ENCODE measurements around the gene RNF183.

Gene RNF183

DNA sequence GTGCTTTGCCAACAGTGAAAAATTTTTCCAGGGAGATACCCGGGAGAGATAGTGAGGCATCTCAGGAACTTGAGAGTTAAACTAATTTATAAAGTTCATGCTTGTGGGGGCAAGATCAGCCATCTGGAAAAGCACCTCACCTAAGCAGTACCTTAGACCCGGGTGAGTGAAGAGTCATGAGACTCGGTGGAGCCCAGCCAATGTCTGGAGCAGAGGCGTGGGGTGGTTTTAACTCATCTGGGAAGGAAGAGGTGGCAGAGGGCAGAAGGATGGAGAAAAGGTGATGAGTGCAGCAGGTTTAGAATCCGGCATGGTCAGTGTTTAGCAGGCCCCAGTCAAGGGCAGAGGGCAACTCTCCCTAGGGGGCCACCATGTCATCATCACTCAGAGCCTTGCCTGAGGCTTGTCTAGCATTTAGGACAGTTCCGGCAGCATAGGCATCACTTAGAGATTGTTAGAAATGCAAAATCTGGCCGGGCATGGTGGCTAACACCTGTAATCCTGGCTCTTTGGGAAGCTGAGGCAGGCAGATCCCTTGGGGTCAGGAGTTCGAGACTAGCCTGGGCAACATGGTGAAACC, 4.3 kb upstream of the RNF183 start:
- H3K4me3 ChIP-seq (ENCODE audit: low read depth, low read length): no peak overlapping the region
- TF ChIP-seq, protein P1, sequence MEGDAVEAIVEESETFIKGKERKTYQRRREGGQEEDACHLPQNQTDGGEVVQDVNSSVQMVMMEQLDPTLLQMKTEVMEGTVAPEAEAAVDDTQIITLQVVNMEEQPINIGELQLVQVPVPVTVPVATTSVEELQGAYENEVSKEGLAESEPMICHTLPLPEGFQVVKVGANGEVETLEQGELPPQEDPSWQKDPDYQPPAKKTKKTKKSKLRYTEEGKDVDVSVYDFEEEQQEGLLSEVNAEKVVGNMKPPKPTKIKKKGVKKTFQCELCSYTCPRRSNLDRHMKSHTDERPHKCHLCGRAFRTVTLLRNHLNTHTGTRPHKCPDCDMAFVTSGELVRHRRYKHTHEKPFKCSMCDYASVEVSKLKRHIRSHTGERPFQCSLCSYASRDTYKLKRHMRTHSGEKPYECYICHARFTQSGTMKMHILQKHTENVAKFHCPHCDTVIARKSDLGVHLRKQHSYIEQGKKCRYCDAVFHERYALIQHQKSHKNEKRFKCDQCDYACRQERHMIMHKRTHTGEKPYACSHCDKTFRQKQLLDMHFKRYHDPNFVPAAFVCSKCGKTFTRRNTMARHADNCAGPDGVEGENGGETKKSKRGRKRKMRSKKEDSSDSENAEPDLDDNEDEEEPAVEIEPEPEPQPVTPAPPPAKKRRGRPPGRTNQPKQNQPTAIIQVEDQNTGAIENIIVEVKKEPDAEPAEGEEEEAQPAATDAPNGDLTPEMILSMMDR (IDR thresholded peaks at IDR 0.05; ENCODE audit: borderline replicate concordance, insufficient read depth, low read depth, low read length): no peak

DNA sequence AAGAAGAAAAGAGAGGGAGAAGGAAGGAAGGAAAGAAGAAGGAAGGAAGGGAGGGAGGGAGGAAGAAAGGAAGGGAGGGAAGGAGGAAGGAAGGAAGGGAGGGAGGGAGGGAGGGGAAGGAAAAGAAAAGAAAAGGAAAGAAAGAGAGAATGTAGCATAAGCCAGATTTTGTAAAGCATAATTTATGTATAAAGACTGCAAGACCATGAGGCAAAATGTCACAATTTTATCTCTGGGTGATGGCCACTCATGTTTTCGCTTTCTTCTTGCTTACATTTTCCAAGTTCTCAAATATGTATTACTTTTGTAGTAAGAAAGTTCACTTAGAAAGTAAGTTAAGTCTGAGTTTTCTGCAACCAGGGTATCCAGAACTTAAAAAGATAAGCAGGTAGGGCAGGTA, 3.4 kb upstream of the RNF183 start:
- TF ChIP-seq, protein P1 (IDR thresholded peaks at IDR 0.05; ENCODE audit: borderline replicate concordance, insufficient read depth, low read depth, low read length): no peak
- H3K4me3 ChIP-seq (ENCODE audit: low read depth, low read length): no peak overlapping the region

DNA sequence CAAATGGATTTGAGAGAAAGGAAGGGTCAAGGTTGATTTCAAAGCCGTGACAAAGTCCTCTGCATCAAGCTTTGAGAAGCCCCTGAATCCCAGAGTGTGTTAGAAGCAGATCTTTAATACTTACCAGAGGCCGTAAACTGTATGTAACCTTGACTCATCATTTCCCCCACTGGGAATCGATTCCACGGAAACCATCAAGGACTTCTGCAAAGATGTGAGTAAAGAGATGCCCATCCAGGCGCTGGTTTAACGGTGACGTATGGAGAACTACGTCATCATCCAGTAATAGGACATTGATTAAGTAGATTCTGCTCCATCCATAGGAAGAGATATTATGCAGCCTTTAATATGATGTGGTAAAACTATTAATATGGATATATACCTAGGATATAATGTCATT, 1.6 kb downstream of the RNF183 start:
- TF ChIP-seq, protein P1 (IDR thresholded peaks at IDR 0.05; ENCODE audit: borderline replicate concordance, insufficient read depth, low read depth, low read length): no peak
- H3K4me3 ChIP-seq (ENCODE audit: low read depth, low read length): no peak overlapping the region

DNA sequence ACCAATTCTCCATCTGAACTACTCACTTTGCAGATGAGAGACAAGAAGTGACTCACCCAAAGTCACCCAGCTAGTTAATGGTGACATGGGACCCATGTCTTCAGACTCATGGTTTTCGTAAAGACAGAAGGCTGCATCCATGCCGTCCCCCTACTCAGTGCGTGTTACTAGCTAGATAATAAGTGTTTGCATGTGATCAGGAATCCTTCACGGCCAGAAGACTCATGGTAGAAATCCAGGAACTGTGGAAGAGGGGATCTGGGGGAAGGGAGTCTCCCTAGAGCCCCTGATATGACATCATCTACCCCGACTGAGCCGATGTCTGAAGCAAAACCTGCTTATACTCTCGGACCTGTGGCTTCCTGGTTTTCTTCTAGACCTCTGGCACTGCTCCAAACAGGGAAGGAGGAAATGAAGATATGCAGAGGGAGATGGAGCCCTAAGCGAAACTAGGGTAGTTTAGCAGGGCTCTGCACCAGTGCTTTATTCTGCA, 3.3 kb downstream of the RNF183 start:
- TF ChIP-seq, protein P1 (IDR thresholded peaks at IDR 0.05; ENCODE audit: borderline replicate concordance, insufficient read depth, low read depth, low read length): no peak
- no peak overlapping the region for H3K4me3 ChIP-seq (ENCODE audit: low read depth, low read length)

DNA sequence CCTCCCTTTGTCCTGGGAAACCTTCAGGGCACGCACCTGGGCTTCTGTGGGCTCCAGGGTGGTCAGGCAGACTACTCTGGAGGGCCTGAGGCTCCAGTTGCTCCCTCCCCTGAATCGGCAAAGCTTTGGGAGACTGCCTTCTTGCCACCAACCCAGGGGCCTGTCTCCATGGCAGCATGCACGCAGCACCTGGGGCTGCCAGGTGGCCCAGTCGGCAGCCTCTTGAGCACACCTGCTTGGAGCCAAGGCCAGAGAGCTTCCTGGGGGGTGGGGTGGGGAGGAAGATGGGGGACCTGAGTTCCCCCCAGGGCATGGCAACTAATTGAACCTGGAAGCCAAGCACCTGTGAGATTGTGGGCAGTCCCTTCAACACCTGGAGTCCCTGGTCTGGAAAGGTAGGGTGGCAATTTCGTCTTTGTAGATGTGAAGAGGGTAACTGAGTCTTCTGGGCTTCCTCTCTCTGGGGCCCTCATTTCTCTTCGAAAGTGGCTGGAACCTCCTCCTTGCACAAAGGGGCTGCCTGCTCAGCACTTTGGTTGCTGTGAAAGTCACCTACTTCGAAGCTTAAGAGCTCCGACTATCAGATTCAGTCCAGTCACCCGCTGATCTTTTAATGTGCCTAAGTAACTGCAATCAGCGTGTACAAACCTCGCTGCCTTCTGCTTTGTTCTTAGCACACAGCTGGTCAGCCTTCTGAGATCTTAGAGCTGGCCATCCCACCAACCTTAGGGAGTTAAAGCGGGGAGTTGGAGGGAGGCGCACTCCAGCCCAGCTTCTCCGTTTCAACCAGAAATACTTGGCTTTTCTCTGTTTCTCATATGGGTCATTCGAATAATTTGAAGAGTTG, 4.0 kb downstream of the RNF183 start:
- H3K4me3 ChIP-seq (ENCODE audit: low read depth, low read length): no peak overlapping the region
- TF ChIP-seq, protein P1 (IDR thresholded peaks at IDR 0.05; ENCODE audit: borderline replicate concordance, insufficient read depth, low read depth, low read length): no peak

DNA sequence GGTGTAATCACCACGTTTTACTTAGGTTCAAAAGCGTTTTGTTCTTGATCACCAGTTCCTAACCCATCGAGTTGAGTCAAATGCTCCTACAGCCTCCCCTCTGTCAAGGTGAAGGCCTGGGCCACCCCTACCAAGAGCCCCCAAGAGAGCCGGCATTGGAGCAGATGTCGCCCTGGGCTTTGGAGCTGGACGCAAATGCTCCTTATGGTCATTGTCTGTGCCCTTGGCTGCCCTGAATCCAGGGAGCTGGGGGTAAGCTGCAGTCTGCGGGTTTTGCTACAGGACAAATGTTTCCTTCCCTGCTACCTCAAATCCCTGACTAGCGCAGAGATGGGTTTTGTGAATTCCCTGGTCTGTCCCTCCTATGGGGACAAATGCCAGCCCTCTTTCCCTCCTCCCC, 4.9 kb downstream of the RNF183 start:
- H3K4me3 ChIP-seq (ENCODE audit: low read depth, low read length): no peak overlapping the region
- TF ChIP-seq, protein P1 (IDR thresholded peaks at IDR 0.05; ENCODE audit: borderline replicate concordance, insufficient read depth, low read depth, low read length): no peak
